ENCODE measurements around the gene UNK. TPM values are rescaled to one million over a fixed set of nuclear protein-coding genes. Genes with fewer than 3 reads are reported as not detected.
A peak's percentile ranks its signal among the peaks of the same experiment; 100 is the strongest.

The UNK gene
- total and polyA plus RNA-seq, 2 donors from 2014 or later = 12.0 to 35.5 TPM

DNA sequence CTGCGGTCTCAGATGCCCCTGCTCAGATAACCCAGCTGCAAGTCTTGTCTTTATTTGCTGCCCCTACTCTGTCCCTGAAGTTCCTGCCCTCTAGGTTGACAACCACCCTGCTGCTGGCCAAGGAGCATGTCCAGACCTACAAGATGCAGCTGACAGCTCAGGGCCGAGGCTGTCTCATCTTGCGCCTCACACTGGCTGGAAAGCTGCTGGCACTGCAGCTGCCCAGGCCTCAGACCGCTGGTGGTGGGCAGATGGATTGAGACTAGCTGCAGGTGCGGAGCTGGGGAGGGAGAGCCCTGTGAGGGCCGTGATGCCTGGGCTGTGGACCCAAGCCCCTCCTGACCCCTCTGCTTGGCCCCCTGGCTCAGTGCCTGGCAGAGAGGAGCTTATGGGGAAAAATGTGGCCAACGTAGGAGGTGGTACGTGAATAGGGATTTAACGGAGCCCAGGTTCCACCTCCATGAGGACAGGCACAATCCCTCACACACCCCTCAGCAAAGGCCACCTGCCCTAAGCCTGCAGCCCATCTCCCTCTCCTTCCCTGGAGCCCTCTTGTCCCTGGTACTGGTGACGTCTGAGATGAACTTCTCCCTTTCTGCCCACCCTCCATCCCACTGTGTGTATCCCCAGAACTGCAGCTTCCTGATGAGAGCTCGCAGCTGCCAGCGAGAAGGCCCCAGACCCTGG is 11.3 kb upstream of the UNK start:
- Histone ChIP-seq H3K9ac (ENCODE audit: low read length in 3 of 3) (no peak overlapping the region), H3K4me1 (ENCODE audit: control insufficient read depth in 2 of 3, insufficient read depth in 2 of 3, low read depth in 1 of 3, low read length in 3 of 3) (peaks cover 0 to 17% (median 5%) of the 10 kb centered on the region in 3 donors), H3K36me3 (ENCODE audit: control insufficient read depth in 2 of 3, insufficient read depth in 3 of 3, low read length in 3 of 3) (peaks cover 10 to 19% (median 16%) of the 10 kb centered on the region in 3 donors), H3K4me3 (ENCODE audit: low read length in 3 of 3) (no peak overlapping the region), H3K27ac (ENCODE audit: low read depth in 2 of 2, low read length in 2 of 2) (no peak overlapping the region), H3K27me3 (ENCODE audit: control insufficient read depth, insufficient read depth, low read length) (no peaks in the 10 kb centered on the region), H3K9me3 (ENCODE audit: control insufficient read depth in 2 of 3, insufficient read depth in 1 of 3, low read length in 3 of 3) (no peaks in the 10 kb centered on the region)
- intact Hi-C loops (cut with DNase I) = no loop called here
- FAIRE-seq (no peak), DNase-seq (peak in 1 of 5 donors; percentile 63)
- TF ChIP-seq, protein P1, sequence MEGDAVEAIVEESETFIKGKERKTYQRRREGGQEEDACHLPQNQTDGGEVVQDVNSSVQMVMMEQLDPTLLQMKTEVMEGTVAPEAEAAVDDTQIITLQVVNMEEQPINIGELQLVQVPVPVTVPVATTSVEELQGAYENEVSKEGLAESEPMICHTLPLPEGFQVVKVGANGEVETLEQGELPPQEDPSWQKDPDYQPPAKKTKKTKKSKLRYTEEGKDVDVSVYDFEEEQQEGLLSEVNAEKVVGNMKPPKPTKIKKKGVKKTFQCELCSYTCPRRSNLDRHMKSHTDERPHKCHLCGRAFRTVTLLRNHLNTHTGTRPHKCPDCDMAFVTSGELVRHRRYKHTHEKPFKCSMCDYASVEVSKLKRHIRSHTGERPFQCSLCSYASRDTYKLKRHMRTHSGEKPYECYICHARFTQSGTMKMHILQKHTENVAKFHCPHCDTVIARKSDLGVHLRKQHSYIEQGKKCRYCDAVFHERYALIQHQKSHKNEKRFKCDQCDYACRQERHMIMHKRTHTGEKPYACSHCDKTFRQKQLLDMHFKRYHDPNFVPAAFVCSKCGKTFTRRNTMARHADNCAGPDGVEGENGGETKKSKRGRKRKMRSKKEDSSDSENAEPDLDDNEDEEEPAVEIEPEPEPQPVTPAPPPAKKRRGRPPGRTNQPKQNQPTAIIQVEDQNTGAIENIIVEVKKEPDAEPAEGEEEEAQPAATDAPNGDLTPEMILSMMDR (IDR thresholded peaks at IDR 0.05; ENCODE audit: borderline replicate concordance, extremely low read depth, insufficient read depth) = no peak

DNA sequence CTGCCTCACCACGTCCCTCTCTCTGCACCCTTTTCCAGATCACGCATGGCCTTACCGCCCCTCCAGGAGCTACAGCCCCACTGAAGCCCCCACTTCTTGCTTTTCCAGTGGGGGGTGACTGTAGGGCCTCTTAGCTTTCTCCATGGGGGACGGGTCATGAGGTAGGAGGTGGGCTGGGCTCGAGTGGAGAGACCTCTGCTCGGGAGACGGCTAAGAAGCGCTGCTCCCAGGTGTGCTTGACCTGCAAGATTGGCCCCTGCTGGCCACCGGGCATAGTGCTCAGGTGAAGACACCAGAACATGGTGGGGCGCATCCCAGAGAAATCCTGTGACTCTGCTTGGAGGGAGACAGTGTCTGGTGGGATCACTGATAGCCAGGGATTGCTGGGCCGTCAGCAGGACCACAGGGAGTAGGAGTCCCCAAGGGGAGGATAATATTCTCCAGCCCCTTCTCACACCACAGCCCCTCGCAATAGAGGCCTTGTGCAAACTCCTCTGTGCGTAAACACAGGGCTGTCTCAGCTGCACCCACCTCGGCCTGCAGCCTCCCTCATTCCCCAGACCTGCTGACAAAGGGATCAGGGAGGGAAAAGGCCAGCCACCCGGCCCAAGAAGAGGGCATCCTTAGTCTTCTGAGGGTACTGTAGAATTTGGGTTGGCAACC is 10.7 kb upstream of the UNK start:
- H3K36me3 ChIP-seq (ENCODE audit: control insufficient read depth in 2 of 3, insufficient read depth in 3 of 3, low read length in 3 of 3) = peaks cover 14 to 25% (median 18%) of the 10 kb centered on the region in 3 donors
- H3K4me3 ChIP-seq (ENCODE audit: low read length in 3 of 3) = no peak overlapping the region
- H3K4me1 ChIP-seq (ENCODE audit: control insufficient read depth in 2 of 3, insufficient read depth in 2 of 3, low read depth in 1 of 3, low read length in 3 of 3) = peaks cover 0 to 17% (median 5%) of the 10 kb centered on the region in 3 donors
- TF ChIP-seq, protein P1 (IDR thresholded peaks at IDR 0.05; ENCODE audit: borderline replicate concordance, extremely low read depth, insufficient read depth) = no peak
- FAIRE-seq (no peak), DNase-seq (peak; percentile 38 to 76 (median 69))
- H3K27me3 ChIP-seq (ENCODE audit: control insufficient read depth, insufficient read depth, low read length) = no peaks in the 10 kb centered on the region
- no peak overlapping the region for H3K9ac ChIP-seq (ENCODE audit: low read length in 3 of 3)
- intact Hi-C loops (cut with DNase I) = no loop called here
- no peak overlapping the region for H3K27ac ChIP-seq (ENCODE audit: low read depth in 2 of 2, low read length in 2 of 2)
- no peaks in the 10 kb centered on the region for H3K9me3 ChIP-seq (ENCODE audit: control insufficient read depth in 2 of 3, insufficient read depth in 1 of 3, low read length in 3 of 3)

DNA sequence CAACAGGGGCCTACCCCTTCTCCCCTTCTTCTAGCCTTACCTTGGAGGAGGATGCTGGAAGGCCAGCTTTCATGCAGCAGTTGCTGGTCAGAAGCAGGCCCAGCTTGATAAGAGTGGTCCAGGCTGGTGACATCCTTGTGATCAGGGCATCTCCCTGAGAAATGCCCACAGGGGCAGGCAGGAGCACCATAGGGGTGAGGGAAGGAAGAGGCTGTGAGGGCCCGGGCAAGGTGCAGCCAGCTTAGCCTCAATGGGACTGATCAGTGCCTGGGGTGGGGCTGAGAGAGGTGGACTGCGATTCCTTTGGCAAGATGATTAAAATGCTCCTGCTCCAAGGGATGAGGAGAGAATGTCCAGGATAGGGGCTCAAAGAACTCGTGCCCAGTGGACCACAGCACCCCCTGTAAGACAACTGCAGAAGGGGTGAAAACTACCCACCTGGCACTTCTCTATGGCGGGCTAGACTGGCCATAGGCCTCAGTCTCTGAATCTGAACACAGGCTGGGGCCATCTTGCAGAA is 10.1 kb upstream of the UNK start:
- Histone ChIP-seq H3K27ac (ENCODE audit: low read depth in 2 of 2, low read length in 2 of 2) (no peak overlapping the region), H3K4me1 (ENCODE audit: control insufficient read depth in 2 of 3, insufficient read depth in 2 of 3, low read depth in 1 of 3, low read length in 3 of 3) (peaks cover 0 to 17% (median 5%) of the 10 kb centered on the region in 3 donors), H3K9ac (ENCODE audit: low read length in 3 of 3) (no peak overlapping the region), H3K27me3 (ENCODE audit: control insufficient read depth, insufficient read depth, low read length) (no peaks in the 10 kb centered on the region), H3K4me3 (ENCODE audit: low read length in 3 of 3) (no peak overlapping the region), H3K36me3 (ENCODE audit: control insufficient read depth in 2 of 3, insufficient read depth in 3 of 3, low read length in 3 of 3) (peaks cover 14 to 25% (median 18%) of the 10 kb centered on the region in 3 donors), H3K9me3 (ENCODE audit: control insufficient read depth in 2 of 3, insufficient read depth in 1 of 3, low read length in 3 of 3) (no peaks in the 10 kb centered on the region)
- FAIRE-seq = no peak
- intact Hi-C loops (cut with DNase I) = no loop called here
- DNase-seq = peak in 3 of 5 donors; percentile 43 to 79 (median 77)
- TF ChIP-seq, protein P1 (IDR thresholded peaks at IDR 0.05; ENCODE audit: borderline replicate concordance, extremely low read depth, insufficient read depth) = no peak

Measured in kidney (tissue), 14 donors.